ENCODE measurements around the gene TINCR. TPM values are rescaled to one million over a fixed set of nuclear protein-coding genes. Genes with fewer than 3 reads are reported as not detected.

The TINCR gene
- total and polyA plus RNA-seq, 2 of the 13 experiments (the other 11 are each of a cell fraction or from before 2014, with no cell fraction given) = 0.17 to 0.33 TPM

- TF ChIP-seq GTF2F1 (IDR thresholded peaks at IDR 0.05; ENCODE audit: low read length) = no peak
- TF ChIP-seq ZMYM2 (CRISPR knock-in tag; IDR thresholded peaks at IDR 0.05) = peak; percentile 83
- peak; percentile 96 for TF ChIP-seq NCOR1 (IDR thresholded peaks at IDR 0.05; ENCODE audit: borderline replicate concordance, low read length)
- TF ChIP-seq IRF9 (CRISPR knock-in tag; IDR thresholded peaks at IDR 0.05; ENCODE audit: borderline replicate concordance) = no peak
- no peak for TF ChIP-seq KAT7 (CRISPR knock-in tag; IDR thresholded peaks at IDR 0.05; ENCODE audit: borderline replicate concordance)
- TF ChIP-seq EP300 (IDR thresholded peaks at IDR 0.05; ENCODE audit: low read depth in 2 of 2, low read length in 2 of 2) = peak in 1 of 2 experiments; percentile 67; a peak in 2 of 4 replicates
- TF ChIP-seq EP300 (CRISPR knock-in tag; IDR thresholded peaks at IDR 0.05; ENCODE audit: borderline replicate concordance) = no peak
- TF ChIP-seq ZSCAN29 (CRISPR knock-in tag; conservative IDR thresholded peaks at IDR 0.05) = peak; percentile 45; the same call in 1 of the 2 replicates
- TF ChIP-seq NBN (conservative IDR thresholded peaks at IDR 0.05) = no peak
- no peak for TF ChIP-seq ISX (CRISPR knock-in tag; conservative IDR thresholded peaks at IDR 0.05)
- no peak for TF ChIP-seq EED (CRISPR knock-in tag; IDR thresholded peaks at IDR 0.05)
- 0 out of 2 replicates have a peak, but pooled peaks have one; percentile 32 for TF ChIP-seq ISL2 (CRISPR knock-in tag; IDR thresholded peaks at IDR 0.05)
- peak; percentile 91 for TF ChIP-seq PITX1 (CRISPR knock-in tag; IDR thresholded peaks at IDR 0.05)
- TF ChIP-seq ZBTB38 (CRISPR knock-in tag; IDR thresholded peaks at IDR 0.05) = no peak
- no peak for TF ChIP-seq TP53 (CRISPR knock-in tag; conservative IDR thresholded peaks at IDR 0.05)
- TF ChIP-seq ZNF329 (CRISPR knock-in tag; IDR thresholded peaks at IDR 0.05; ENCODE audit: low read depth) = no peak
- TF ChIP-seq RXRB (CRISPR knock-in tag; IDR thresholded peaks at IDR 0.05; ENCODE audit: borderline replicate concordance) = peak; percentile 71
- TF ChIP-seq ZSCAN5A (CRISPR knock-in tag; IDR thresholded peaks at IDR 0.05; ENCODE audit: borderline replicate concordance) = no peak
- no peak for TF ChIP-seq NCOA5 (CRISPR knock-in tag; IDR thresholded peaks at IDR 0.05)
- TF ChIP-seq PRDM10 (CRISPR knock-in tag; IDR thresholded peaks at IDR 0.05; ENCODE audit: low read depth) = 0 out of 2 replicates have a peak, but pooled peaks have one; percentile 28
- TF ChIP-seq GABPB1 (CRISPR knock-in tag; IDR thresholded peaks at IDR 0.05) = peak; percentile 20; the same call in 1 of the 2 replicates
- no peak for TF ChIP-seq ARID2 (CRISPR knock-in tag; IDR thresholded peaks at IDR 0.05; ENCODE audit: borderline replicate concordance)
- no peak for TF ChIP-seq ZNF567 (CRISPR knock-in tag; IDR thresholded peaks at IDR 0.05; ENCODE audit: borderline replicate concordance)
- TF ChIP-seq HNRNPUL1 (IDR thresholded peaks at IDR 0.05; ENCODE audit: low read depth, low read length) = no peak
- TF ChIP-seq SMAD1 (CRISPR knock-in tag; IDR thresholded peaks at IDR 0.05; ENCODE audit: borderline replicate concordance, low read depth) = peak; percentile 23; the same call in 1 of the 2 replicates
- TF ChIP-seq PAX8 (CRISPR knock-in tag; IDR thresholded peaks at IDR 0.05; ENCODE audit: borderline replicate concordance) = no peak
- TF ChIP-seq ZFP37 (CRISPR knock-in tag; IDR thresholded peaks at IDR 0.05; ENCODE audit: borderline replicate concordance) = no peak
These were observed 26.8 kb upstream of the TINCR start (continued) for GRCh38 chr19:5594521-5594950.

Data from HepG2 (cell line).